Omental fat pad (tissue), 4 donors: ENCODE results near the gene AASDH. TPM values are rescaled to one million over a fixed set of nuclear protein-coding genes. Genes with fewer than 3 reads are reported as not detected.
"Not testable (repeated sequence)": the region's sequence is repeated elsewhere in the genome, so short reads cannot be mapped to it uniquely, and the experiment has no call there.

Experiments used
- ATAC-seq: fragments of 150-250 bp; one replicate; pipeline ENCODE4 v1.9.1; 2016; ENCODE audit warnings: mild to moderate bottlenecking, moderate library complexity; ENCODE audit not compliant: low FRiP score
- DNase-seq: peaks from one replicate; pipeline ENCODE4 v3.0.0-alpha.2; 2019; ENCODE audit warnings: low spot score
- CTCF ChIP-seq, 3 donors: fragments of 450-650 bp; IDR thresholded peaks; one replicate each; pipeline ENCODE4 v1.5.1; 2016 to 2017; ENCODE audit warnings: antibody characterized with exemption in 3 of 3, mild to moderate bottlenecking in 3 of 3, moderate library complexity in 2 of 3
- total RNA-seq, 4 donors: library from RNA; depleted of rRNA; stranded (reverse); fragments of >200 nt; gene quantifications; one replicate each; pipeline ENCODE4 v1.1.0, GENCODE V29; 2016

The AASDH gene
- total RNA-seq, 4 donors from 2014 or later, result 6.7 to 12.5 (median 7.8) TPM

GRCh38 chr4:56372774-56373173 is 14.5 kb downstream of the AASDH start:
- ATAC-seq (no peak), DNase-seq (no peak)
- no peak for TF ChIP-seq CTCF (IDR thresholded peaks at IDR 0.05)

- no peak for DNase-seq
- ATAC-seq, result no peak
- TF ChIP-seq CTCF (IDR thresholded peaks at IDR 0.05), result no peak
These were observed 15.7 kb downstream of the AASDH start for GRCh38 chr4:56371426-56372220.

GRCh38 chr4:56370377-56370776 is 16.9 kb downstream of the AASDH start:
- no peak for DNase-seq
- ATAC-seq, result no peak
- TF ChIP-seq CTCF (IDR thresholded peaks at IDR 0.05), result no peak

GRCh38 chr4:56362981-56363380 is 24.3 kb downstream of the AASDH start:
- DNase-seq, ATAC-seq: not testable (repeated sequence)

- no peak for DNase-seq
- no peak for ATAC-seq
- TF ChIP-seq CTCF (IDR thresholded peaks at IDR 0.05), result no peak
These were observed 27.2 kb downstream of the AASDH start for GRCh38 chr4:56360071-56360470.

- no peak for ATAC-seq
These were observed 30.6 kb downstream of the AASDH start for GRCh38 chr4:56356650-56357049.

GRCh38 chr4:56348576-56348975 is 38.7 kb downstream of the AASDH start:
- no peak for DNase-seq
- TF ChIP-seq CTCF (IDR thresholded peaks at IDR 0.05), result no peak
- no peak for ATAC-seq

More at GRCh38 chr4:56356650-56357049, 30.6 kb downstream of the AASDH start:
- TF ChIP-seq CTCF (IDR thresholded peaks at IDR 0.05), result no peak
- no peak for DNase-seq
